GM18502 (cell line): ENCODE data around the gene FSHR.

Experiments
- ATAC-seq: cut with Tn5 transposase; IDR thresholded peaks from one replicate; pipeline ENCODE4 v1.9.1; 2021; ENCODE audit warnings: mild to moderate bottlenecking; ENCODE audit not compliant: unreplicated experiment, poor library complexity

The FSHR gene

DNA sequence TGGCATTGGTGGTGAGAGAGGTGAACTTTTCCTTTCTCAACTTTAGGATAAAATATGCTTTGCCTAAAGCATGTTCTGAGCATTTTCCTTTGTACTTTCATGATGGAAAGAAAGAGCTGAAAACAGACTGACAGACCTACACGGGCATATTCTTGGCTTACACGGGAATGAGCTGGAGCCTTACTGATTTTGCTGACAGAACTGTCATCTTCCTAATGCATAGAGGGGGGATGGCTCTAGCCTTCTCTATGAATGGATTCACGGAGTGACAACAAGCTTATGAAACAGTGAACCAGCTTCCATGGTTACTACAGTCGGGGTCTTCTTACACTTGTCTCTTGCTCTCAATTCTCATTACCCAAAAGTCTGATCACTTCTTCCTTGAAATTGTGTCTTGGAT is 32.2 kb downstream of the FSHR start:
- no peak for ATAC-seq

DNA sequence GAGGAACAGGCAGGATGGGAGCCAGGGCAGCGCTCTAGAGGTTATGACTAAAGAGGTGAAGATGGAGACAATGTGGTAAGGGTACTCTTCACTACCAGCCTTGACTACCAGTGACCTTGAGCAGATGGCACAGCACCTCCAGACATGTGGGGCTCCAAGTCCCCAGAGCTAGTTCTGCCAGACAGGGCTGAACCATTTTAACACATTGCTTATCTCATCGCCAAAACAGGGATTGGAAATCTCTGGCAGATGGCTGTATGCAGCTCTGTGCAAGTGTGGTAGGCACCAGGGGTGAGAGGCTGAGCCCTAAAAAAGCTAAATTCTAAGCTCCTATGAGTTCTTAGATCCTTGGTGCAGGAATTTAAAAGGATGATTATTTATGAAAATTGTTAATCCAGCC is 41.3 kb downstream of the FSHR start:
- no peak for ATAC-seq

DNA sequence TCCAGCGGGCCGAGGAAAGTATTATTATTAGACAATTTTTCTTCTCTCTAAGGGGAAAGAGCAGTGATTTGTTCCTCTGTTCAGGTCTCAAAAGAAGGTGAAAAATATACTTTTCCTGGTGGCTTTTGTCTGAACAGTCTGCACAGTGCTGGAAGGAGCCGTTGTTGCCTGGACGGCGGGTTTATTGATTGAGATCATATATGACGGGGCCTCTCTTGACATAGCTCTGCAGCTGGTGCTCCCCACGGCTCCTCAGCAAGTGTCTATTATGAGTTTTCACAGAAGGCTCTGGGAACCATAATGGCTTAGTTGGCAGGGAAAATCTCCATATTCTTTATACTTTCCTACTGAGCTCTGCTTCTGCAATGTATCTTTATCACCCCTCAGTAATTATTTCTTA is 42.9 kb downstream of the FSHR start:
- ATAC-seq: no peak

DNA sequence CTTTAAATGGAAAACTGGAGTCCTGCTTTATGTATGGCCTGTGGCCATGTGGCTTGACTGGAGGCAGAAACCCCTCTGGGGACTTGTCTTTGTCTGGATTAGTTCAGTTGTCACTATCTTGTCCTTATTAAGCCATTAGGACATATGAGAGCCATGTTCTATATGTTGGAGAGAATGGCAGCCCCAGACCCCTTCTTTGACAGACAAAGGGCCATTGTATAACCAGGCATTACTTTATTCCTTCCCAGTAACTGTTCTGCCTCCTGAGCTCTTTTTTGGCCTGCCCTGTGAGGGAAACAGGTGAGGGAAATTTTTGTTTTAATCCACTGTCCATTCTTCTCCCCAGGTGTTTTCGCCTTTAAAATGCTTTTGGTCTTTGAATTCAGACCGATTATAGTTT is 43.3 kb downstream of the FSHR start:
- ATAC-seq: no peak

DNA sequence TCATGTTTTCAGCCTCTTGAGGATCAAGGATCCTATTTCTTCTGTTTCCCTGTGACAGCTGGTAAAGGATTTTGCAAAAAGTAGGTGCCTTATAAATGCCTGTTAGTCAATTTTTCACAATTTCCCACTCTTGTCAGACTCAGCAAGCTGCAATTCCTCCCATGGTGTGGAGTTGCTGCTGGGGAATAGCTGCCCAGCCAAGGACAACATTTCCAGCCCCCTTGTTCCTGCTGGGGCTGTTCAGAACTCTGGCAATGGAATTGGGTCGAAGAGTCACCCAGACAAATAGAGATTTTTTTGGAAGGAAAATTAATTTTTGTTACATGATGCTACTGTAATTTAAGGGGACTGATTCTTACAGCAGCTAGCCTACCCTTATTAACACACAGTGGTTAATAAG is 43.7 kb downstream of the FSHR start:
- no peak for ATAC-seq

DNA sequence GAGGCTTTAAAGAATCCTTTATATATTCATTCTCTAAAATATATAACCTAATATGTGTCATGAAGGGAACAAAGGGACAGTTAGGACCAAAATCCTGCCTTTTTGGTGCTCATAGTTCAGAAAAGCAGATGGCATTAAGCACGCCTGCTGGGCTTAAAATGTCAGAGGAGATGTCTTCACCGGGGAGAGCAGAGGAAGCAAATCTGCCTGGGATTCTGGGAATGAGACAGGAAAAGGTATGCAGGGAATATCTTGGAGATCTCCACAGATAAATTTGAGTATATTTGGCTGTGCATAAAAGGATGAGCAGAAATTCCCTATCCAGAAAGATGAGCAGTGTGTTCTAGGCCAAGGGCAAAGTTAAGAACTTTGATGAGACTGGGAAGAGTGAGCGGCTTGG is 45.5 kb downstream of the FSHR start:
- no peak for ATAC-seq

DNA sequence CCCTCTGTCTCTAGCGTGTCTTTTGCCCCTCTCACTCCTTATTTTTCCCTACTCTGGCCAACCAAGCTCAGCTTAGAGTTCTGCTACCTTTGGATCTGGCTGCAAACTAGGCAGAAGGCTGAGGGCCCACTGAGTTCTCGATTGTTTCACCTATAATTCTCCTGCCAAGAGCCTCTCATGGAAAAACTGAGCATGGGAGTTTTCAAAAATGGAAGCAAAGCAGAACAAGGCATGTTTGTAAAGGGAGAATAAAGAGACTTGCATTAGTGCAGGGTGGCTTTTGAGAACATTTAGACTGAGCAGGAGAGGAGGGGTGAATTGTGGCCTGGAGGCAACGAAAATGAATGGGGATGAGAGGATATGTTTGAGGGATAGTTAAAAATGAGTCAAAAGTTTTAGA is 45.9 kb downstream of the FSHR start:
- ATAC-seq: no peak

DNA sequence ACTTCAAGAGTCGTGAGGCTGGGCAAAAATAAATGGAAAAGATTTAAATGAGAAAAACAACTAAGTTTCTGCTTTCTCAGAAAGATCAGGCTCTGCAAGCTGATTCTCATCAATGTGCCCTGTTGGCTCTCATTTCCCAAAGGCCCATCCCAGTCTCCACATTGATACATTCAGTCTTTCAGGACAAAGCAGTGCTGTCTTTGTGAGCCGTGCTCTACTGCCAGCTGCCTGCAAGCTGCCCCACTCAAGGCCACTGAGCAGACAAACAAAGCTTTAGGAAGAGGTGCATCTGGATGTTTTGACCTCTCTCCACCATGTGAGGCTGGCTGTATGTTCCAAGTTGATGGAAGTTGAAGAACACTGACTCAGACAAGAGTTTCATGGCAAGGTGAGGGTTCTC is 48.8 kb downstream of the FSHR start:
- no peak for ATAC-seq

DNA sequence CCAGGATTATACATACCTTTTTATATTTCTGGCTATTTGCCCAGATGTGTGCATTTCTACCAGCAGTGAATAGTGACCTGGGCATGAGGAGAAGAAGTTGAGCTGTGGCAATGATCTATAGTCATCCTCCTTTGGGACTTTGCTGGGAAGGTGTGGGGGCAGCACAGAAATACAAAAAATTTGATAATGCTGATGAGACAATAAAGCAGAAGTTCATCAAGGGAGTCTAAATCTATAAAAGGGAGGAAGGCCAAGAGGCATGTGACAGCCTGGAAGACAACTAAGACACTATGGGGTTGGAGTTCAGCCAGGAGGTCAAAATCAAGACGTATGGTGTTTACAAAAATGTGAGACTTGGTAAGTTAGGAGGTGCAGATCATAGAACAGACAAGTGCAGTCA is 52.2 kb downstream of the FSHR start:
- no peak for ATAC-seq

DNA sequence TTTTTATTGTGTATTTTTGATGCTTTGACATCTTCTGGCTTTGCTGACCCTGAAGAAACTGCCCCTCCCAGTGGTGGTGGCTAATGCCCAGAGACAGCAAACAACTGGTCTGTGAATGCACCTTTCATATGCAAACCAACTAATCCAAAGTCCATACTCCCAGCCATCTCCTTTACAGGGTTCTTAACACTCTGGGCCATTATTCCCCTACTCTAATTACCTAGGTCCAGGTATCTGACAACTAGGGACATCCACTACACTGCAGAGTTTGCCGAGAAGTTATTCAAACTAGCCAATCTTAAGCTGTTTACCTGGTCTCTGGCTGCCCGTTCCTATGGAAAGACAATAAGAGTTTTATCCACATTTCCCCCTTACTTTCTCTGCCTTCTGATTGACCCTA is 73.6 kb downstream of the FSHR start:
- no peak for ATAC-seq

DNA sequence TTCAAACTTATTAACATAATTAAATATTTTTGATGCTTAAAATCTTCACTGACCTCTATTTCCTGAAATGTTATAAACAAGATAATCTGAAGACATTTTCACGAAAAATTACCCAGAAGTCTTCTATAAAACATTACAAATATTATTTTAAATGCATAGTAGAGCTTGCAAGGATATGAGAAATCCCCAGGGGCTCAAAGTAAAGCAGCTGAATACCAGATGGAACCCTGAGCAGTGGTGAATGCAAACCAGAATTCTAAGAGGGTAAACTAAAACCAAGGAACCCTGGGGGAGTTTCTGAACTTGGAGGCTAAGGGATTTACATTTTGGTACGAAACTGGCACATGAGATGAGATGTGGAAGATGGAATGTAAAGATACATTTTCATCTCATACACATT is 83.6 kb downstream of the FSHR start:
- ATAC-seq: no peak

DNA sequence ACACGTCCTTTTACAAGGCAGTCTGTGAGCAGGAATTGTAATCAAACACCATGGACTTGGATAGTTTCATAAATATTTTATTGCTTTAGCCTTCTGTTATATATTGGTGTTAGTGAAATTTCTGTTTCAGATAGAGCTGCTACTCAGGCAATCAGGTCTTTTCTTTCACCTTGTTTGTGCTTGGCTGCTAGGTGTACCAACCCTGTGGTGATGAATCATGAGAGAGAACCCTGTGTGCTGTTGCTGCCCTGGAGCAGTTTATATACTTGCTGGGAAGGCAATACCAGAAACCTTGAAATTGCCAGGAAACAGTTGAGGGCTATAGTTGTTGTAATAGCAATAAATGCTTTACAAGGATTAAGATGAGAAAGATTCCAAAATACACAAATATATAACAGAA is 84.5 kb downstream of the FSHR start:
- ATAC-seq: no peak

DNA sequence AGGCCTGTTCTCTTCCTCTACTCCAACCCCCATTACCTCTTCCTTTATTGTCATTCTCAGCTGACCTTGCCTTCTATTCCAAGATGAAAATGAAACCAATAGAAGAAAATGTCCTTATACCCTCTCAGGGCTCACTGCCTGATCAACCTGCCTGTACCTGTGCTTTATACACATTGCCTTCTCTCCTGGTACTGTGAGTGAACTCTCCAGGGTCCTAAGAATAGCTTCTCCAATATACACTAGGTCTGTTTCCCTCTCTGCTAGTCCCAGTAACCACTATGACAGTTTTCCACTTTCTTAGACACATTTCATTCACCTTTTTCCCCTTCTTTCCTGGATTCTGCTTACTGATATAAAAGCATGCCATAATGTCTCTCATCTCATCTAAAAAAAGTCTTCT is 85.7 kb downstream of the FSHR start:
- ATAC-seq: no peak

DNA sequence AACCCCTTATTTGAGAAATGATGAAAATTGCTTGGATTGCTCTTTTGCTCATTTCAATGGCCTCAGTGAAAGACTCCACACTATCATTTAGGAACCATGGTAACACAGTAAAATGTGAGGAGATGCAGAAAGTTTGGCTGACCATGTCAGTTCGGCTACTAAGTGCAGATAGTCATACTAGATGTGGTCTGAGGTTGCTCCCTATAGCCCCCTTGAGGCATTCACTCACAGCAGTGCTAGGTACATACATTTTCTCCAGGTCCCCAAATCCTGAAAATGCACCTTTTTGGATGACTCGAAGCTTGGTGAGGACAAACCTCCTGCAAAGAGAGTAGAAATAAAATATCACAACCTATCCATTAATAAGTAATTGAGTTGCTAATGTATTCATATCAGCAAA is 86.3 kb downstream of the FSHR start:
- ATAC-seq: no peak

DNA sequence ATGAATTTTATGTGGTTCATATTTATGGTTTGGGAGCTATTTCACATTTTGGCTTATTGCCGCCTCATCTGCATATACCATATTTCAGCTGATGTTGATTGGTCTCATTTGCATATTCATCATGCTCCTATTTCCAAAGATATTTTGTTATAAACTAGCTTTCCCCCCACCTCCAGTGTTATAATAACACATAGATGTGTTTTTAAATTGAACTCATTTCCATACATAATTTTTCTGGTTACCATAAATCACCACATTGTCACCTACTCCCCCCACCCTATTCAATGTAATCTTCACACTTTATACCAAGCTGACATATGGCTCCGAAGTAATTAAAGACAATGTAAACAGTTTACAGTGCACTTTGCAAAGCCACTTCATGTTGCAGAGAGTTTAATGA is 101.2 kb downstream of the FSHR start:
- ATAC-seq: no peak

DNA sequence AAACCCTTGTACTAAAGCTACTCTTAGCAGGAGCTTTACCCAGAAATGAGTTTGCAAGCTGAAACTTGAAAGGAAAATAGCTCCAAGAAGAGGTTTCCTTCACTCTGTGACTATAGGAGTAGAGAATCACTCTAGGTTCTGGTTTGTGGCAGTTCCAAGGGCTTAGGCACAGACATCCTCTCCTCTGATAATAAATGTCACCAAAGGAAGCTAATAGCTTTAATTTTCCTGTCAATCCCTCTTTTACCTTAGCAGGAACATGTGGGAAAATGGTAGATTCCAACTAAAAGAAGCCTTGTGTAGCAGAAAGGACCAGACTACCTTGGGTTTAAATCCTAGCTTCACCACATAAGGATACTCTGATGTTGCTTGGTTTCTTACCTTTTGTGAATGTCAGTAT is 104.0 kb downstream of the FSHR start:
- no peak for ATAC-seq

DNA sequence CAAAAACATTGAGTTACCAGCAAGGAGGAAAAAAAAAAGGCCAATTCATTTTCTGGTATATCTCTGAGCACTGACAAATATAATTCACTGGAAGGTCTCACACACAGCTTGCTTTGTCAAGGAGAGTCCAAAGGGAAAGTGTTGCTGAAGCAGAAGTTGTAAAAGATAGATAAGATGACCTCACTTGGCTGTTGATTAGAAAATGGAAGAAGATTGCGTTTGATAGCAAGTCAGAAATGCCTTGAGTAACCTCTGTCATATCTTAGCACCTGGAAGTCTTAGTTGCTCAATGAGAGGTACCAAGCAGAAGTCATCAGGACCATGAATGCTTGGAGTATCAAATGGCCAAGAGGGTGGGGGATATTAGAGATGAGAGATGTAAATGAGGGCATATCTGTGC is 105.2 kb downstream of the FSHR start:
- ATAC-seq: no peak

DNA sequence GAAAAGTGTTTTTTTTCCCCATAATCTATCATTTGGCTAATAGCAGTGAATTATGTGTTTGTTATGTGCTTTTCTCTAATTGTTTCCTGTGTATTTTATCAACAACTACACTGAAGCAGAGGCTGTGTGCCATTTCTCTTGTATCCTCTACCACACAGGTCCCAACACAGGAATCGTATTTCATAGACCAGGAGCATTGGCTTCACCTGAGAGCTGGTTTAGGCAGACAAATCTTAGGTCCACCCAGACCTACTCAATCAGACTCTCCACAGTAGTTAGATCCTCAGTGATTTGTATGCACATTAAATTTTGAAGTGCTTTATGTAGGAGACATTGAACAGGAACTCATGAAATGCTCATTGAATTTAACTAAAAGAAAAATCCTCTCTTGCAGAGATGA is 109.2 kb downstream of the FSHR start:
- no peak for ATAC-seq

DNA sequence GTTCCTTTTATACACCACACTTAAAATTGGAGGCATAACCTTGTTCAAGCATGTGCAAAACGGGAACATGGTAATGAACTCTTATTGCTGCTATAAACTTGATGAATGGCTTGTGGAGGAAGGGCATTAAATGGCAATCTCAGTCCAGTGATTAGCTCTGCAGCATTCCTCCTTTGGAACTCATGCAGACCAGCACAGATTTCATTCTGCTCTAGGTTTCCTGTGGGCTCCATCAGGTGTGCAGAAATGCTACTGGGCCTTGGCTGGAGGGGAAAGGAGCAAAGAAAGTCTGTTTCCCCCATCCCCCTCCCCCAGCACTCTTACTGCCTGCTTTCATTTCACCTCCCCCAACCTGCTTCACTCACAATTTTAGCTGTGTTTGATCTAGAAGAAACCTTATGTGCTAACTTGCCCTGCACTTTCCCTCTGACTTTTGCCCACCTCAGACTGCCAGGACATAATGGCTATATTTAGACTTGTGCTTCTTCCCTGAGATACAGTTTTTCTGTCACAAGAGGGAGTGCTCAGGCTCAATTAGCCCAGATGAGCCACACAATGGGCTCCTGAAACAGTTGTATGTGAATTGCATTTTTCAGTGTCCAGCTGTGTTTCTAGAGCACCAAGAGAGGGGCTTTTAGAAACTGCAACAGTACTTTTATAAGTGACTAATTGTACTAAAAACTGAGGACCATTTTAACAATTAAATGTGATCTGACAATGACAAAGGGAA is 109.8 kb downstream of the FSHR start:
- no peak for ATAC-seq

DNA sequence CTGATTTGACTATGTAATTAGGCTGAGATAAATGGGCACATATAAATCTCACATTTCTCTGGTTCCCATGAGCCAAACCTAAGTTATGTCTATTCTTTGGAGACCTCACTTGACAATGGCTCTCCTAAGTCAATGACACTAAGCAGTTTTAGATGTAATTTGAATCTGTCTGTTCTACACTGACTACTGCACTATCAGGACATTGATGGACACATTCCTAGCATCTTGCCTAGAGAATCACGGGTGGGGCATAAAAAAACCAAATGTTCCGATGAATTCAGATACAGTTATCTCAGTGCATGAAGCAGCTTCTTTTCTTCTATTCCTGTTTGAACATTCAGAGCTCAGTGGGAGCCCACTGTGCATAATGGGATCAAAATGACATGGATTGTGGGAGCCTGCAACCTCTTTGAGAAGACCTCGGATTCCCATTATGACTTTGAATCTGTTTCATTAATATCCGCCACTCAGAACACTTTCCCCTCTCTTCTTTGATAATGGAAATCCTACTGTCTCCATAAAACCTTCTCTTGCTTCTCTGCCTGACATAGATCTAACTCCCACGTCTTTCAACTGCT is 110.8 kb downstream of the FSHR start:
- ATAC-seq: no peak

DNA sequence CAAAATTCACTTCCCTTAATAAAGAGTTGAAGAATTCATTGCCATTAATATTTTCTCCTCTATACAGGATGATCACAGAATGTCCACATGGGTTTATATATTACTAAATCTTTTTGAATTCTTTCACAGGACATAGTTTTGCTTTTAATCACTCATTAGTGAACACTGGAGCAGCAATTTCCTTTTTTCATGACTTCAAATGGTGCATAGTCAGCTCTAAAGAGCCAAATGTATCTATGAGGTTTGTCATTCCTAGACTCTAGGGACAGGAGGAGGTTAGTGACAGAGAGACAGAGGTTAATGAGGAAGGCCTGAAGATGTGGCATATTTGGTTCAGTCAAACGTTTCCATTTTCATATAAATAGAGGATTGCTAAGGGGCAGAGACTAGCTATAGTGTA is 111.8 kb downstream of the FSHR start:
- no peak for ATAC-seq

DNA sequence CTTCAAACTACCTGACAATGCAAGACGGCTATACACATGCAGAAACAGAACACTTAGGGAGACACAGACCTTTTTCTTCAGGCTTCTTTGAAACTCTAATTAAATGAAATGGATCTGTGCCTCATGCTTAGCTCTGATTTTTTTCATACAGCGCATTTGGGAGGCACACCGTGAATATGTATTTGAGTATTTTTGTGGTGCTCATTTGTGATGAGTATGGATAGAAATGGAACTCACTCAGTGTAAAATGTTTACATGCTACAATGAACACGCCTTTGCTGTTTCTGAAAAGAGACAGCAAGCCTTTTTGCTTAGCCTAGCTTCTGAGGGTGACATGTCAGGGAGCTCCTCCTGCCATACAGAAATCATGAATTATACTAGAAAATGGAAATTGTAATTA is 113.3 kb downstream of the FSHR start:
- ATAC-seq: no peak

DNA sequence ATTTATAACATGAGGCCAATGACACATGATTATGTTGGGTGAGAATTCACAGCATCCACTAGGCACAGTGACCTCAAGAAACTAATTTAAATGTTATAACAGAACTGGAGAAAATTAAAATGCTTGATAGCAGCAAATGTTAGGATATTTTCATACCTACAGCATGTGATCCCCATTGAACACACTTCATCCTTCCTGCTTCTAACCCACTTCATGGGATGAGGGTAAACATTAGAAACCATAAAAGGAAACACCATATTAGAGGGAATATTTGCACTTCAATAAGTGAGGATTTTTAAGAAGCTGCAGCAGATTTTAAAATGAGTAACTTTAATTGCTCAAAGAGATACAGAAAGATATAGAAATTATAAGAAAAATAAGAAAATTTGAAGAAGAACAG is 117.1 kb downstream of the FSHR start:
- ATAC-seq: no peak
